ENCODE measurements around the gene AKAP17A. TPM values are rescaled to one million over a fixed set of nuclear protein-coding genes. Genes with fewer than 3 reads are reported as not detected.

Gene AKAP17A
- polyA plus RNA-seq, 1 donor from 2014 or later = 48.7 TPM

DNA sequence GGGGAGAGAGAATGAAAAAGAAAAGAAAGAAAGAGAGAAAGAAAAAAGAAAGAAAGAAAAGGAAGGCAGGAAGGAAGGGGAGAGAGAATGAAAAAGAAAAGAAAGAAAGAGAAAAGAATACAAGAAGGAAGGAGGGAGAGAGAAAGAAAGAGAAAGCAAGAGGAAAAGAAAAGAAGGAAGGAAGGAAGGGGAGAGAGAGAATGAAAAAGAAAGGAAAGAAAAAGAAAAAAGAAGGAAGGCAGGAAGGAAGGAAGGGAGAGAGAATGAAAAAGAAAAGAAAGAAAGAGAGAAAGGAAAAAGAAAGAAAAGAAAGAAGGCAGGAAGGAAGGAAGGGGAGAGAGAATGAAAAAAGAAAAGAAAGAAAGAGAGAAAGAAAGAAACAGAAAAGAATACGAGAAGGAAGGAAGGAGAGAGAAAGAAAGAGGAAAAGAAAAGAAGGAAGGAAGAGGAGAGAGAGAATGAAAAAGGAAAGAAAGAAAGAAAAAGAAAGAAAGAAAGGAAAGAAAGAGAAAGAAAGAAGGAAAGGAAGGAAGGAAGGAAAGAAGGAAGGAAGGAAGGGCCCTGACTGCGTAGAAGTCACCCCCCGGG lies 39.4 kb upstream of the AKAP17A start:
- H3K9ac ChIP-seq (ENCODE audit: low read length) = no peak overlapping the region
- H4K20me1 ChIP-seq (ENCODE audit: insufficient read depth) = no peaks in the 10 kb centered on the region
- no peak overlapping the region for H3K4me3 ChIP-seq (ENCODE audit: low read length)
- no peak overlapping the region for H3K4me2 ChIP-seq (ENCODE audit: low read length)
- H3K27ac ChIP-seq (ENCODE audit: low read length) = no peak overlapping the region
- H2AFZ ChIP-seq (ENCODE audit: low read depth, low read length) = no peak overlapping the region
- no peaks in the 10 kb centered on the region for H3K79me2 ChIP-seq (replicated peaks; ENCODE audit: insufficient read depth, low read length)
- TF ChIP-seq, protein P1, sequence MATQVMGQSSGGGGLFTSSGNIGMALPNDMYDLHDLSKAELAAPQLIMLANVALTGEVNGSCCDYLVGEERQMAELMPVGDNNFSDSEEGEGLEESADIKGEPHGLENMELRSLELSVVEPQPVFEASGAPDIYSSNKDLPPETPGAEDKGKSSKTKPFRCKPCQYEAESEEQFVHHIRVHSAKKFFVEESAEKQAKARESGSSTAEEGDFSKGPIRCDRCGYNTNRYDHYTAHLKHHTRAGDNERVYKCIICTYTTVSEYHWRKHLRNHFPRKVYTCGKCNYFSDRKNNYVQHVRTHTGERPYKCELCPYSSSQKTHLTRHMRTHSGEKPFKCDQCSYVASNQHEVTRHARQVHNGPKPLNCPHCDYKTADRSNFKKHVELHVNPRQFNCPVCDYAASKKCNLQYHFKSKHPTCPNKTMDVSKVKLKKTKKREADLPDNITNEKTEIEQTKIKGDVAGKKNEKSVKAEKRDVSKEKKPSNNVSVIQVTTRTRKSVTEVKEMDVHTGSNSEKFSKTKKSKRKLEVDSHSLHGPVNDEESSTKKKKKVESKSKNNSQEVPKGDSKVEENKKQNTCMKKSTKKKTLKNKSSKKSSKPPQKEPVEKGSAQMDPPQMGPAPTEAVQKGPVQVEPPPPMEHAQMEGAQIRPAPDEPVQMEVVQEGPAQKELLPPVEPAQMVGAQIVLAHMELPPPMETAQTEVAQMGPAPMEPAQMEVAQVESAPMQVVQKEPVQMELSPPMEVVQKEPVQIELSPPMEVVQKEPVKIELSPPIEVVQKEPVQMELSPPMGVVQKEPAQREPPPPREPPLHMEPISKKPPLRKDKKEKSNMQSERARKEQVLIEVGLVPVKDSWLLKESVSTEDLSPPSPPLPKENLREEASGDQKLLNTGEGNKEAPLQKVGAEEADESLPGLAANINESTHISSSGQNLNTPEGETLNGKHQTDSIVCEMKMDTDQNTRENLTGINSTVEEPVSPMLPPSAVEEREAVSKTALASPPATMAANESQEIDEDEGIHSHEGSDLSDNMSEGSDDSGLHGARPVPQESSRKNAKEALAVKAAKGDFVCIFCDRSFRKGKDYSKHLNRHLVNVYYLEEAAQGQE (IDR thresholded peaks at IDR 0.05; ENCODE audit: borderline replicate concordance) = no peak
- TF ChIP-seq EZH2 (IDR thresholded peaks at IDR 0.05; ENCODE audit: borderline replicate concordance, insufficient read depth, low read length, poor library complexity, severe bottlenecking) (no peak), SMC3 (conservative IDR thresholded peaks at IDR 0.05; ENCODE audit: poor library complexity) (no peak)
- H3K27me3 ChIP-seq (ENCODE audit: insufficient read depth, low read depth, low read length) = no peaks in the 10 kb centered on the region
- H3K9me3 ChIP-seq (ENCODE audit: low read length) = peaks cover 4% of the 10 kb centered on the region
- no peaks in the 10 kb centered on the region for H3K36me3 ChIP-seq (ENCODE audit: insufficient read depth, low read length)
- no peaks in the 10 kb centered on the region for H3F3A ChIP-seq (ENCODE audit: insufficient read depth, low read length, poor library complexity, severe bottlenecking)
- H3K9me2 ChIP-seq (ENCODE audit: insufficient read depth, low read length) = no peaks in the 10 kb centered on the region

DNA sequence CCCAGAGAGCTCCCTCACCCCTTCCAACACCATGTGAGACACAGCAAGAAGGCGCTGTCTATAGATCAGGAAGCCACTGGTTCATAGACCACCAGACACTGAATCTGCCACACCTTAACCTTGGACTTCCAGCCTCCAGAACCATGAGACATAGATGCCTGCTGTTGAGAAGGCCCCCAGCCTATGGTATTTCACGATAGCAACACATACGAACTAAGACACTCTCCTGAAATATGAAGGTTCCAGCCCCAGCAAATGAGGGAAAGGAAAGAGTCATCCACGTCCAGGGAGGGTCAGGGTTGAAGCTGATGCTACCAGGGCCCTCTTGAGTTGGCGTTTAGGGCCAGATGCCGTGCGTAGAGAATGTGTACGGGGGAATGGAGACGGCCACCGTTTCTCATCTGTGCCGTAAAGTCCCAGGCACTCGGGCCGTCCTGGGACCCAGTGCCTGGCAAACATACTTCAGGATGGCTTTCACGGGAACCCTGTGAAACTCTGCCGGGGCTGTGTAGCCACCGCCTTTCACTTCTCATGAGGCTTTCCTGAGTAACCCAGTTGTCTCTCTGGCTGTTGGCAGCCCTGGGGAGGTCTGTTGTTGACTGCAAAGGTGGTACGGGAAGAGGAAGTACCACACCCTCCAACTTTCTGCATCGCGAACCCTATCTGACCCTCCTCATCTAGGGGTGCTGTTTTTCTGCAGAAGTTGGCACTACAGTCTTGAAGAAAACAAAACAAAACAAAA lies 36.8 kb upstream of the AKAP17A start:
- Histone ChIP-seq H3K79me2 (replicated peaks; ENCODE audit: insufficient read depth, low read length) (no peaks in the 10 kb centered on the region), H3K4me3 (ENCODE audit: low read length) (no peak overlapping the region), H3K27ac (ENCODE audit: low read length) (no peak overlapping the region), H3K27me3 (ENCODE audit: insufficient read depth, low read depth, low read length) (no peaks in the 10 kb centered on the region), H3K4me2 (ENCODE audit: low read length) (no peak overlapping the region), H3F3A (ENCODE audit: insufficient read depth, low read length, poor library complexity, severe bottlenecking) (no peaks in the 10 kb centered on the region), H3K9me3 (ENCODE audit: low read length) (peaks cover 4% of the 10 kb centered on the region), H4K20me1 (ENCODE audit: insufficient read depth) (no peaks in the 10 kb centered on the region), H2AFZ (ENCODE audit: low read depth, low read length) (no peak overlapping the region), H3K9ac (ENCODE audit: low read length) (no peak overlapping the region), H3K36me3 (ENCODE audit: insufficient read depth, low read length) (no peaks in the 10 kb centered on the region), H3K9me2 (ENCODE audit: insufficient read depth, low read length) (no peaks in the 10 kb centered on the region)
- TF ChIP-seq POLR2AphosphoS5 (IDR thresholded peaks at IDR 0.05) (no peak), EZH2 (IDR thresholded peaks at IDR 0.05; ENCODE audit: borderline replicate concordance, insufficient read depth, low read length, poor library complexity, severe bottlenecking) (no peak), TAF1 (IDR thresholded peaks at IDR 0.05; ENCODE audit: low read depth) (no peak), RAD21 (conservative IDR thresholded peaks at IDR 0.05) (no peak), SMC3 (conservative IDR thresholded peaks at IDR 0.05; ENCODE audit: poor library complexity) (no peak), MXI1 (conservative IDR thresholded peaks at IDR 0.05; ENCODE audit: poor library complexity, severe bottlenecking) (no peak), EP300 (conservative IDR thresholded peaks at IDR 0.05; ENCODE audit: poor library complexity, severe bottlenecking) (no peak)
- TF ChIP-seq, protein P1 (IDR thresholded peaks at IDR 0.05; ENCODE audit: borderline replicate concordance) = no peak
- TF ChIP-seq, protein P2, sequence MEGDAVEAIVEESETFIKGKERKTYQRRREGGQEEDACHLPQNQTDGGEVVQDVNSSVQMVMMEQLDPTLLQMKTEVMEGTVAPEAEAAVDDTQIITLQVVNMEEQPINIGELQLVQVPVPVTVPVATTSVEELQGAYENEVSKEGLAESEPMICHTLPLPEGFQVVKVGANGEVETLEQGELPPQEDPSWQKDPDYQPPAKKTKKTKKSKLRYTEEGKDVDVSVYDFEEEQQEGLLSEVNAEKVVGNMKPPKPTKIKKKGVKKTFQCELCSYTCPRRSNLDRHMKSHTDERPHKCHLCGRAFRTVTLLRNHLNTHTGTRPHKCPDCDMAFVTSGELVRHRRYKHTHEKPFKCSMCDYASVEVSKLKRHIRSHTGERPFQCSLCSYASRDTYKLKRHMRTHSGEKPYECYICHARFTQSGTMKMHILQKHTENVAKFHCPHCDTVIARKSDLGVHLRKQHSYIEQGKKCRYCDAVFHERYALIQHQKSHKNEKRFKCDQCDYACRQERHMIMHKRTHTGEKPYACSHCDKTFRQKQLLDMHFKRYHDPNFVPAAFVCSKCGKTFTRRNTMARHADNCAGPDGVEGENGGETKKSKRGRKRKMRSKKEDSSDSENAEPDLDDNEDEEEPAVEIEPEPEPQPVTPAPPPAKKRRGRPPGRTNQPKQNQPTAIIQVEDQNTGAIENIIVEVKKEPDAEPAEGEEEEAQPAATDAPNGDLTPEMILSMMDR (IDR thresholded peaks at IDR 0.05; ENCODE audit: poor library complexity, severe bottlenecking) = no peak

Data from neural cell (in vitro differentiated cells).